ENCODE data around the gene CDH13.

Gene CDH13

DNA sequence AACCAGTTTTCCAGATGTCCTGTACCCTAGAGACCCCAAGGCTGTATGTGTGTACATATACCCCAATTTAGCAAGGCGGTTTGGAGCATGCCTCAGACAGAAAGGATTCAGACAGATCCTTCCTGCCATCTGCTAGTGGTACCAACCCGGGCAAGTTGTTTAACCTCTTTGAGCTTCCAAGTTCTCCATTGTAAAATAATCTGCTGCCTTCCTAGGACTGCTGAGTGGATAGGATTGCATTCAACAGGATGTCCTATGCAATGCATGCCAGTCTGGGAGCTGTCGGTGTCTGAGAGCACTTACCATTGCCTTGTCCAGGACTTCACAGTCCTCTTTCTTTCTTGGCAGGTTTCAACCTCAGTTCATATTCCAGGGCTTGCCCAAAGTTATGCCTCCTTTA, 1.9 kb downstream of the CDH13 start:
- DNase-seq = no peak

GRCh38 chr16:82629441-82630027, 2.8 kb downstream of the CDH13 start:
- DNase-seq = no peak

DNA sequence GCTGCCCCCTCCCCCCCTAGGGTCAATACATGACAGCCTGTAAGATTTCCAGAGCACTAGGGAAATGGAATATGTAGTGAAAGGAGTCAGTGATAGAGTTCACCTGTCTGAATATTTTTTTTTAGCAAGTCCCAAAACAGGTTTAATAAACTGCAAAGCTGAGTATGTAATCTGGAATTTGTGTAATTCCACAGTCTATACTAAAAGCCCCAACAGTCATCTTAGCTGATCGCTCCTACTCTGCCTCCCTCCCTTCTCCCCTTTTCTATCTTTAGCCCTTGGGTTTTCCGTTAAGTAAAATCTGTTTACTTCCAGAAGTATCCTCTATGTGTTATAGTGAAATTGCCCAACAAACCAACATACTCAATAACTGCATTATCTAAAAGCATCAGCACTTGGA, 3.5 kb downstream of the CDH13 start:
- no peak for DNase-seq

DNA sequence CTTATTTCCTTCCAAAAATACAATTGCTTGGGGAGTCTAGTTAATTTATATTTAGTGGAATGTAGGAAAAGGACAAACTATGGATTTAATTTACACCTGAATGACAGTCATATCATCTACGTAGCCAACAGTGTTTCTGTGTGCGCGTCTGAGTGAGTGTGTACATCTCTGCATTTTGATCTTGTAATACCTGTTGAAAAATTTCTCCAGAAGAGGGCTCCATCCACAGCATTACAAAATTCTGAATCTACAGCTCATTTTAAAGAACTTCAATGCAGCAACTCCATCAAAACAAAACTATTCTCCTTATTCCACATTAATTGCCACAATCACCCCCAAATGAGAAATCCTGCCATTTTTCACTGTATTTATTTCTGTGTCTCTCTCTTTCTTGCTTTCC, 3.9 kb downstream of the CDH13 start:
- no peak for DNase-seq

- DNase-seq = no peak
Observed at GRCh38 chr16:82631701-82632685, 5.2 kb downstream of the CDH13 start.

DNA sequence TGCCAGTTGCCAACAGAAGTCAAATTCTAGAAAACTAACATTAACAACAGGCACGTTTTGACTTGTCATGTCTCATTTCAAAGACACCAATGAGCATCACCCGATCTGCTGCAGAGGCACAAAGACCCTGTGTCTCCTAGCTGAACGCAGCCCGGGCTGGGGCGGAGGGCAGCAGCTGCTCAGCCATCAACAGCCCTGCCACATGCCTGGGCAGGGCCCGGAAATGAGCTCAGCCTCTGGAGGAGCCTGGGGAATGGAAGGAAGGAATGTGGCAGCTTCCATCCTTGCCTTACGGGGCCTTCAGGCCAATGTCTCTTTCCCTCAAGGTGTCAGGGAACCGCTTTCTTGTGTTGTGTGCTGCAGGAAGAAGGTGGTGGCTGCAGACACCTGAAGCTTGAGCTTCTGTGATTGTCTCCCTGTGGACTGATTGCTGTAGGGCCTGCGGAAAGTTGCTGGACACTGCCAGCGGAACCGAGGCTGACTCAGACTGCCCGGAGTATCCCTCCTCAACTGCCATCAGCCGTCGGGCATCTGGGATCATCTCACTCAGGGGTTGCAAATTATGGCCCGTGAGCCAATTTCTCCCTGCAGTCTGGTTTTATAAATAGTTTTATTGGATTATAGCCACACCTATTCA, 7.3 kb downstream of the CDH13 start:
- DNase-seq = no peak

- no peak for DNase-seq
Observed at GRCh38 chr16:82634955-82635610, 8.3 kb downstream of the CDH13 start.

DNA sequence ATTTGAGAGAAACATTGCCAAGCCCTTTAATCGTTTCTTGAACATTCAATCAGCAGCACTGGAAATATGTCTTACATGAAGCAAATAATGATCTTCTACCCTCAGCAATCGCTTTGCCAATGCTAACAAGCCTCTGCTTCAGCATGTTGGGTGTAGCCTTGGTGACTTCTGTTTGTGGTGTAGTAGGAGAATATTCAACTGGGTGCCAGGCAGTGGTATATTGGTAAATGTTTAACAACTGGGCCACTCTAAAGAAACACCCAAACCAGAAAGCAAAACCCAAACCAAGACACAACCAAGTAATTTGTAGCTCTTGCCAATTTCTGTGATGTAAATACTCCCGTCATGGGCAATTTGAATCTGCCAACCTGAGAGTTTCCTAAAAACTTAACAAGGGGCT, 9.7 kb downstream of the CDH13 start:
- no peak for DNase-seq

DNA sequence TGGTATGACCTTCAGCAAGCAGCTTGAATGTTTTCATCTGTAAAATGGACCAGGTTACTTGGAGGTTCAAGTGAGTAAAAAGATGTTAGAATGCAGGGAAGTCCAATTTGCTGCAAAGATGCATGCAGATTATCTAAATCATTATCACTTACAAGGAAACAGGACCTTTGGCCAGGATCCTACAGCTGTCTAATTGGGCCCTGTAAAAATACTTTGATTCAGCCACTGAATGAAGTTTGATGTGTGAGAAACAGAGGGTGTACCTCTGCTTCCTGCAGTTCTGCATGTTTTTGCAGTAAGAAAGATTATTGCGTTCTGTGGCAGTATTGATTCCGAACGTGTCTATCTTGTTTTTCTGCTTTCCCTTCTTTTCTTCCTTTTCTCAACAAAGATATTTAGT, 10.2 kb downstream of the CDH13 start:
- DNase-seq = no peak

DNA sequence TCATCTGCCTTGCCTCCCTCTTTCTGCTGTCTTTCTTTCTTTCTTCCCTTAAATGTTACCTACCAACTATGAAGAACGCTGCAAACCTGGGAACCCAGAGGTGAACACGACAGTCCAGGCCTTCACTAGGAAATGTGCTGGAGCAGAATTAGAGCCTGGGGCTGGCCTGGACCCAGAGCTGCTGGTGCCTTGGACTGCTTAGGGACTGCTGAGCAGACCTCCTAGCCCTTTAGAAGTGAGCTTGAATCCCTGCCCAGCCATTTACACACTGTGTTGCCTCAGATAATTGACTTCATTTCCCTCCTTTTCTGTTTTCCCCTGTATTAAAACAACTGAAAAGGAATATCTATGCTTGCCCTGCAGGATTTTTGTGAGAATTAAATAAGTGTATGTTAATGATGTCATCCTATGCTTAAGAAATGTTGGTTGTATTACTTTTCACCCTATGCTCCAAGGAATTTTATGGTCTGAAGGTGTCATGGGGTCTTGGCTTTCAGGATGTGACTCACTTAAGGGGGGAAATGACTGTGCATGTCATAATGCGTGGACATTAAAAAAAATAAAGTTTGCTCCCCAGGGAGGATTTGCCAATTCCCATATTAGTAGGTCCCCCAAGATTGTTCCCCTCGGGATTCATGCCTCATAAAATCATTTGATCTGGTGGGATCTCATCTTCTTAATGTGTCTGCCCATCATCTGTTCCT, 11.5 kb downstream of the CDH13 start:
- DNase-seq = no peak

DNA sequence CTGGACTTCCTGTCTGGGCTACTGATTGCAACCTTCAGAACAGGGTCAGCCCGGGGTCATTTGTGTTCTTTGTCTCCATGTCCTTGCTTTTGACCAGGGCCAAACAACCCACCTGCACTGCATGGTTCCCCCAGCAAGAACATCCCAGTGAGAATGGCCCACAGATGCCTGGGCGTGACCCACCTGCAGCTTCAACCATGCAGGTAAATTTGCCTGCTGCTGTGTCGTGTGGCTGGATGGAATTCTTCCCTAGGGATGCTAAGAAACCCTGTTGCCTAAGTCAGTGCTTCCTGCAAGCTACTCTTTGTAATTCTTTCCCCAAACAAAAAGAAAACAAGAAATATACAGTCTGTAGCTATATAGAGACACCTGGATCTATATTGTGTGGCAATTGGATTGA, 12.5 kb downstream of the CDH13 start:
- no peak for DNase-seq

- peak; percentile 11 for DNase-seq
Observed at GRCh38 chr16:82639666-82640336, 13.0 kb downstream of the CDH13 start.

GRCh38 chr16:82641336-82641984, 14.7 kb downstream of the CDH13 start:
- no peak for DNase-seq

DNA sequence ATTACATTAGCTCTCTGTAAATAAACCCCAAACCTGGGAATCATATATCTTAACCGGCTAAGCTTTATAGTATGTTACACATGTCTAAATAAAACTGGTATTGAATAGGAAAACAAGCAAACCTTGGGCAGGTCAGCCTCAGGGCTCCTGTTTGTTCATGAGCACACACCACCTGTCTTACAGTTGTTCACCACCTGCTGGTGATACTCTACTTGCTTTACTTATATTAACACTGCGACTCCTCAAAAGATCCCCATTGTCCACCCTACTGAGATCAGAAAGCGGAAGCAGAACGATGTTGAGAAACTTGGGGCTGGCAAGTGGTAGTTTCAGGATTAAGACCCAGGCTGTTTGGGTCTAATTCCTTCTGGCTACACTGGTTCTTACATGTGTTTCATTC, 16.4 kb downstream of the CDH13 start:
- DNase-seq = no peak

DNA sequence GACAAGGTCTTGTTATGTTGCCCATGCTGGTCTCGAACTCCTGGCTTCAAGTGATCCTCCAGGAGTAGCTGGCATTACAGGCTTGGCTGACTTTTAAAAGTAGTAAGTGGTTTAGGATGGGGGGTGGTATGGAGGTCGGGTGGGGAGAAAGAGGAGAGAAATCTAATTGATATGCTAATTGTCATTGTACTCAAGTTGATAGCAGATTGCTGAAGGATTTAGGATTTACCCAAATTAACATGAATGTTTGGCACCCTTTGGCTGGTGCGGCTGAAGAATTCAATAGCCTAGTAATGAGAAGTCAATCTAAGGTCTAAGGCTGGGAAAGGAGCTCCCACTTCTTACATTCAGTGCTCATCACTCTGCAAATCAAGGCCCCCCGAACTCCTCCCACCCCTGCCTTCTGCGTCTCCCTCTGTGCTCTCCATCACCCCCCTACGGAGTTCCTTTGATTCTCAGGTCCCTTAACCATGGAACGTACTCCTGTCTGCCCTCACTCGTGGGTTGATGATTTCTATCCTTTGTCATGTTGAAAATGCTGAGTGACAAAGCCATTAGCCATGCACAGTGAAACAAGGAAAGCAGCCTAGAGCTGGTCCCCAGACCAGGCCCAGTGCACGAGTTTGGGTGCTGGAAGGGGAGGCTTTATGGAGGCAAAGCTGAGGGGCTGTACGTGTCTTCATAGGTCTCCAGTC, 17.3 kb downstream of the CDH13 start:
- no peak for DNase-seq

GRCh38 chr16:82646504-82646903, 19.7 kb downstream of the CDH13 start:
- no peak for DNase-seq

DNA sequence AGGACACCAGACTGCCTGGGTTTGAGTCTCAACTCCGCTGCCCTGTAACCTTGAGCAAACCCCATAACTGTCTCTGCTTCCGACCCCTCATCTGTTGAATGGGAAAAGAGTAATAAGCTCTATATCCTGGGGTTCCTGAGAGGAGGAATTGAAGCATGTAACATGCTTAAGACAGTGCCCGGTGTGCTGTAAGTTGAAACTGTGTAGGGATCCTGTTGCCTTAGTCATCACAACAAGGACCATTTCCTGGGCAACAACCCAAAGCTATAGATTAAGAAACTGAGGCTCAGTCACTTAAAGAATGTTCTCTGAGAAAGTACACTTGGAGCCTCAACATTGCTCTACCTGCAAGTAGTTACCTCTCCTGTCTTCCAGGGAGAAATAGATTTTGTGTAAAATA, 23.0 kb downstream of the CDH13 start:
- DNase-seq = no peak

DNA sequence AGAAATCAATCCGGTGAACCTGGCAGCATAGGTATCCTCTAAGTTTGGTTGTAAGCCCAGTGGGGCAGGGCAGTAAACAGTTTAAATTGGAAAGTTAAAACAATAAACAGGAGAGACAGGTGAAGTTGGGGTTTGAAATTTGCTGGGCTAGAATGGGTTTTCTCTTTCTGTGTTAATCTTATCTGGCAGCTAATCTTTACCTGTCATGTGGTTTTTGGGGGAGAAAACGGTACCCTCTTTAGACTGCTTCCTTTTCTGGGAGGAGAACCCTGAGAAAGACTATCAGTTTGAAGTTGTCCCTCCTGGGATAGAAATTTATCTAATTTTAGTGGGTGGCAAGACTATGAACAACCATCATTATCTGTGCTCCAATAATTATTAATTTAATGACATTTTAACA, 24.0 kb downstream of the CDH13 start:
- DNase-seq = no peak

GRCh38 chr16:82651921-82652601, 25.3 kb downstream of the CDH13 start:
- DNase-seq = no peak

DNA sequence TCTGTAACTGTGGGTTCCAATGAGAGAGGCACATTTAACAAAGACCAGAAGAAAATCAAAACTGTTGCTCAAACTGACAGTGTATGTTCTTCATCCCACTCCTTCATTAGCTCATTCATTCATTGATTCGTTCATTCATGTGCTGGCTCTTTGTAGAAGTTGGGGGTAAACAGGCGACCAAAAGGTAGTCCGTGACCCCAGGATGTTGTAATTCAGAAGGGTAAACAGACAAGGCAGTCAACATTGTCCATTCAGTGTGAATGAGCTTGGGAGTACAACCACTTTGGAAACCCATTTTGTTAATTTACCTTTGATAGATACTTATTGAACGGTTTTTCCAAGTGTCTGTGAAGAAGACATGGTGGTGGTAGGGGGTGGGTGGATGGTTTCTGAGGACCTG, 26.1 kb downstream of the CDH13 start:
- DNase-seq = no peak
